Stimulated activated CD4-positive, alpha-beta T cell treated with anti-CD3 and anti-CD28 coated beads, Interleukin-4, amount 100 ng/mL, for 1 hour (primary cell): ENCODE measurements around the gene CARHSP1.

ENCODE experiments used
- DNase-seq: peaks from one replicate; pipeline ENCODE4 v3.0.0-alpha.2; 2020

Gene CARHSP1

DNA sequence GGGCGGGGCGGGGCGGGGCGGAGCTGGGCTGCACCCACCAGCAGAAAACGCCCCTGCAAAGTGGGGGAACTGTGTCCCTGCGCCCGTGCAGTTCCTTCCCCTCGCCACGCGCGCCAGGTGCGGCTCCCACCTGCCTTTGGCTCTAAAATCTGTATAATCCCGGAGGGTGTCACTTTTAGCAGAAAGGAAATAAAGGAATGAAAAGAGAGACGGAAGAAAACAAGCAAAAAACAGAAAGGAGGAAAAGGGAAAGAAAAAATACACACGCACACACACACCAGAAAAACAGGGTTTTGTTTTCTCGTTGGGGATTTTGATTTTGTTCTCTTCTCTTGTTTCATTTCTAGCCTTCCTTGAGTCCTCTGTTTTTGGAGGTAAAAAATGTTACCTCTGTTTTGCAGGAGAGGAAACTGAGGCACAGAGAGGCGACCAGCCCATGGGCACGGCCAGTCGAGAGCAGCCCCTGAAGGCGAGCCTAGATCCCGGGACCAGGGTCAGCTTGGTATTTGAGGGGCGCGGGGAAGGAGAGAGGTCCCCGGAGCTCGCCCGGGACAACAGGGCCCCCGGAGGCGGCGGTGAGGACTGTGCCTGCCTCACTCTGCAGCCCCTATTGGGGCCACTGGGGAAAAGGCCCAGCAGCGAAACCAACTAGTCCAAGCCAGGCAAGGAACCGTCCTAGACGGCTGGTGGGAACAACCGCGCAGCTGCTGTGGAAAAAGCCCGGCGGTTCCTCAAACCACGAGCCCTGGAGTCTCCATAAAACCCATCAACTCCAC lies 594 bp upstream of the CARHSP1 start:
- no peak for DNase-seq

- no peak for DNase-seq
Observed at GRCh38 chr16:8867932-8868415, 832 bp downstream of the CARHSP1 start.

- no peak for DNase-seq
Observed at GRCh38 chr16:8867216-8867931, 1.4 kb downstream of the CARHSP1 start.

DNA sequence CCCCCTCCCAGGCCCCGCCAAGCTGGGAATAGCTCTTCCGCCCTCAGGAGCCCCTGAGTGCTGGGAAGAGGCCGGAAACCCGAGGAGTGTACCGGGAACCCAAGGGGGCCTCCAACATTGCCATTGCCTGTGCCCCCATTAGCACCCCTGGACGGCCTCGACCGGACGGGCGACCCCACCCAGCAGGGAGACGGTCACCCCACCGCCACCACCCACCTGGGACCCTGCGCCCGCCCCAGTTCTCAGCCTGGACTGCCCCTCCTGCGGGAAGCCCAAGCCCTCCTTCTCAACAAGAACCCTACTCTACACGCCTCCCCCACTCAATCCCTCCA lies 2.0 kb downstream of the CARHSP1 start:
- no peak for DNase-seq

GRCh38 chr16:8866118-8866883 lies 2.5 kb downstream of the CARHSP1 start:
- DNase-seq, result no peak

DNA sequence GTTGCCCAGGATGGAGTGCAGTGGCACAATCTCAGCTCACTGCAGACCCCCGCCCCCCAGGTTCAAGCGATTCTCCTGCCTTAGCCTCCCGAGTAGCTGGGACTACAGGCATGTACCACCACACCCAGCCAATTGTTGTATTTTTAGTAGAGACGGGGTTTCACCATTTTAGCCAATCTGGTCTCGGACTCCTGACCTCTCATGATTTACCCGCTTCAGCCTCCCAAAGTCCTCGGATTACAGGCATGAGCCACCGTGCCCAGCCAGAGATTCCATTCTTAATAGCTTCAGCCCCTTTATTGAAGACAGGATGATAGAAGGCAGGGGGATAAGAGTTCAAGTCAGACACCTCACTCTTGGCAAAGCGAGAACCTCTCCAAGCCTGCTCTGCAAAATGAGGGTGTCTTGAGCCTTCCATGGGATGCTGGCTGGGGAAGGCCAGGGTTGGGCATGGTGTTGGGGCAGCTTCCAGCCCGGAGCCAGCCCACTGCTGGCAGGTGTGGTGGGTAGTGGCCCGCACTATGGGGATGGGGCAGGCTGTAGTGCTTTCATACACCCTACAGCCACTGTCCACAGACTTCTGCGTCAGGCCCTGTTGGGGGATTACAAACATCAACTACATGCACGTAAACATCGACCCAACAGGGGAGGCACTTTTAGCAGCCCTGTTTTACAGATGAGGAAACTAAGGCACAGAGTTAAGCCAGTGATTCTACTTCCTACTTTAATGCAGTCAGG lies 3.5 kb downstream of the CARHSP1 start:
- DNase-seq, result no peak

DNA sequence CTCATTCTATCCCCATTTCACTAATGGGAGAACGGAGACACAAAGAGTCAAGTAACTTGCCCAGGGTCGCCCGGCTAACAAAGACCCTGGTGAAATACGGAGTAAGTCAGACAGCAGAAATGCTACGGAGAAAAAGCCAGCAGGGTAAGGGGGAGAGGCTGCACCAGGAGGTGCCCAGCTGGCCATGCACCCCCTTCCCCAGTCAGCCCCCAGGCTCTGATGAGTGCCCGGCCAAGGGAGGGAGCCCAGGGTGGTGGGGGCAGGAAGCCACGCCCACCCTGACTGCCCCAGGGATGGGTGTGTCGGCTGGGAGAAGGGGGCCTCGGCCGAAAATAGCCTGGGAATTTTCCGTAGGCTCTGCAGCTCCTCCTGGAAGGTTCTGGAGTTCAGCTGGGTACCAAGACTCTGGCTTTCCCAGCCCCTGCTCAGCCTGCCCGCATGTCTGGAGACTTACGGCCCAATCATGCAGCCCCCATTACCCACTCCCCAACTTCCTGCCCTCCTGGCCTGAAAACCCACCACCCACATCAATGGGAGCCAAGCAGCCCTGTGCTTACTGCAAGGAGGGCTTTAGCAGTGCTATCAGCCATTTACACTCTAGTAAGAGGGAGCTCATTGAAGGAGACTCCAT lies 4.2 kb downstream of the CARHSP1 start:
- DNase-seq, result no peak

DNA sequence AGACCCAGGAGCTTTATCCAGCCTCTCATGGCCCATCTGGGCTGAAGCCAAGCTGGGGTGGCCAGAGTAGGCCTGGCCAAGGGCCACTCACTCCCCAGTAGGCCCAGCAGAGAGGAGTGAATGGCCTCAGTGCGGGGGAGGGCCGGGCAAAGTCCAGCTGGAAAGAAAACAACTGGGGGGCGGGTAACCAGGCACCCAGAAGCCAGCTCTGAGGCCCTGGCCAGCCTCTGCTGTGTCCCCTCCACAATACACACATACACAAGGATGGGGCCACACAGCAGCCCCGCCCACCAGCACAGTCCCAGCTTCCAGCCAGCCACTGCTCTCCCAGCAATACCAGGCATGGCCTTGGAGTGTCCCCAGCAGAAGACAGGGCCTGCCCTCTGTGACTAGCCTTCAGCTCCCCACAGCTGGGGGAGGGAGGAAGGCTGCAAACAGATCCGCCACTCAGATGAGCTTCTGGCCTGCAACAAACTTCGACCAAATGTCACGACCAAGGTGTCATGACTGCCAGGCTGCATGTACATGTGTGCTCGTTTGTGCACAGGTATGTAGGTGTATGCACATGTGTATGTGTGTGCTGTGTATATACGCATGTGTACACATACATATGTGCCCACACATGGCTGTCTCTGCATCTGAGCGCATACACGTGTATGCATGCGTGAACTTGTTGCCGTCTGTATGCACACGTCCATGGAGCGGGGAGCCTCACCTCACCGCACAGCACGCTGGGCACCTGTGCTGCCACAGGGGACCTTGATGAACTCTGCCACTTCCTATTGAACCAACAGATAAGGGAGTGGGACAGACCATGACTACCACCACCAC lies 5.0 kb downstream of the CARHSP1 start:
- no peak for DNase-seq

DNA sequence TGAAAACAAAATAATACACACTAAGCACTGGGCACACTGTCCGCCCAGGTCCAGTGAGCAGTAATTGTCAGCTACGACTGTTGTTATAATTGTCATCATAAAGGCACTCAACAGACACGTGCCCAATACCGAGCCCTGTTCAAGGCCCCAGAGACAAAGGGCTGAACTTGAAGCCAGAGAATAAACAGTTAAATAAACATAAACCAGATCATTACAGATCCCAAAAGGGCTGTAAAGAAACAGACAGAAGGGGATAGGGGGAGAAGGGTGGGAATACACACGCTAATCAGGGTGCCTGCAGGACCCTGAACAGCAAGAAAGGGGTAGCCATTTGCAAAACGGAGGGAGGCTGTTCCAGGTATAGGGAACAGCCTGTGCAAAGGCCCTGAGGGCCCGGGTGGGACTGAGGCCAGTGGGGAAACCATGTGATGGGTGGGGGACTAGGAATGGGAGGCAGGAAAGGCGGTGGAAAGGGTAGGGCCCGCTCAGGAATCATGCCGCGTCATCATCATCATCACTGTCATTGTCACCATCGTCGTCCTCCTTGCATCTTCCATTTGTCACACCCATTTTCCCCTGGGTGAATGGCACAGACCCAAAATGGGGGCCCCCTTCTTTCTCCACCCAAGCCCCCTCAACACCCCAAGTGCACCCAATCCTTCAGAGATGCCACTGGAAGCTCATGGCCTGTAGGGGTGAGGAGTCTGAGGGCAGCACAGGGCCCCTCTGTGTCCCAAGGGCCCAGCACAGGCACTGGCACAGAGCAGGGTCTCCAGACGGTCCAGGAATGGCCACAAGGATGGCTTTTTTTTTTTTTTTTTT lies 6.3 kb downstream of the CARHSP1 start:
- no peak for DNase-seq

GRCh38 chr16:8861563-8862308 lies 7.1 kb downstream of the CARHSP1 start:
- DNase-seq, result no peak

GRCh38 chr16:8859913-8860881 lies 8.6 kb downstream of the CARHSP1 start:
- DNase-seq, result no peak

DNA sequence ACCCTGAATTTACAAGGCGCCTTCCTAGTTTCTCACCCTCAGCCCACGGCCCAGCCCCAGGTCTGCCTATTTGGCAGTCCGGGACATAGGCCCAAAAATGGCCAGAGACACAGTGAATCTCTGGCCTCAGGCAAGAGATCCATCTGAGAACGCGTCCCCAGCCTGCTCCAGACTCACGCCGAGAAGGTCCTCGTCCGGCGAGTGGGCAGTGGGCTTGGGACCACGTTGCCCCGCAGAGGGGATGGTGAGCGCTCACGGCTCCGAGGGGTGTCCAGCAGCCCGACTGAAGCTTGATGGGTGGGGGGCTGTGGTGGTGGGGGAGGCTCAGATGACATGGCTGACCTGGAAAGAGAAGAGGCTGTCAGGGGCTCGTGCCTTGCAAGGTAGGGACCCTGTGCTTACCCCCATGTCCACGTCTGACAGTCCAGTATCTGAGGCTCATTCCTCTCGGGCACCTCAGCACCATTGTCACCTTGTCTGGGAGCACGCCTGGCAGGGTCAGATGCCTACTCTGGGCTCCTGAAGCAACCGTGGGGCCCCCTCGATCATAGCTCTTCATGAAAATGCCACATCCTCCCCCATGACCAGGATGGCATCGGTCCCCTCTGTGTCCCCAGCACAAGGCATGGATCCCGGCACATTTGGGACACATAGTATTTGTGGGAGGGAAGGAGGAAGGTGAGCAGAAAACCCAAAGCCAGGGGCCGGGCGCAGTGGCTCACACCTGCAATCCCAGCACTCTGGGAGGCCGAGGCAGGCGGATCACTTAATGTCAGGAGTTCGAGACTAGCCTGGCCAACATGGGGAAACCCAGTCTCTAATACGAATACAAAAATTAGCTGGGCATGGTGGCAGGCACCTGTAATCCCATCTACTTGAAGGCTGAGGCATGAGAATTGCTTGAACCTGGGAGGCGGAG lies 9.6 kb downstream of the CARHSP1 start:
- DNase-seq, result no peak

DNA sequence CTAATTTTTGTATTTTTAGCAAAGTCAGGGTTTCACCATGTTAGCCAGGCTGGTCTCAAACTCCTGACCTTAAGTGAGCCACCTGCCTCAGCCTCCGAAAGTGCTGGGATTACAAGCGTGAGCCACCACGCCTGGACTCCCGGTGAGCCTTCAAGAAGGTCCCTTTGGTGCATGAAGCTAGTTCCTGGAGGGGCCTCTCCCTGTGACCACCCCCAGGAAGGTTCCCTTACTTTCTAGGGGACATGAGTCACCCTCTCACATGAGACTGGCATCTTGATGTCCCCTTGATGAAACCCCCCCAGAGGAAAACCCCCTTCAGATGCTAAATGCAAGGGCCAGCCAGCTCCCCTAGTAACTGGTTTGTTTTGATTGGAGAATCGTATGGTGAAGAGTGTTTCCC lies 12.8 kb downstream of the CARHSP1 start:
- no peak for DNase-seq

DNA sequence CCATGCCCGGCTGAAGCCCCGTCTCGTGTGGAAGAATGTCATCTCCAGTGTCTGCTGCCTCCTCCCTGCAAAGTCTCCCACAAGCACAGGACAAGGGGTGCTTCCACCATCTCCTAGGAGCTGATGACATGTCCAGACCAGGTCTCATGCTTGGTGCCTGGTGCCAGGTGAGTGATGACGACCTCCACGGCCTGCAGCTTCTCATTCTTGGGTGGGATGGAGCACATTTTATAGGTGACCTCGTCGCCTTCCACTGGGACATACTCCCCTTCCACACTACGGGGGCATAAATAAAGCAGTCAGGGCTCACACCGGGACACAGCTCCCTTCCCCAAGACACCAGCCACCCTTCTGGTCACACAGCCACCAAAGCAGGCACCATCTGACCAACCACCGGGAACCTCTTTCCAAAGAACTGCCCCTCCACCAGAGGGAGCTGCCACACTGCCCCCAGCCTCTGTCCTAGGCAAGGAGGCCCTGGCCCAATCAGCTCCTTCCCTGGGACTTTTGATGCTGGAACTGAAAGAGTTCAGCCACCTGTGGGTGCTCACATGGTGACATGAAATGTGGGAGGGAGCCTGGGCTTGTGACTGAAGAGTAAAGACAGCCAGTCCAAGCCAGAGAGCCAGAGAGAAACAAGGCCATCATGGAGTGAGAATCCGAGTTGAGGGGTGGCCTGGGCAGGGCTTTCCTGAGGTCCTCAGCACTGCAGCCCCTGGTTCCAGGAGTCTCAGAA lies 13.6 kb downstream of the CARHSP1 start:
- DNase-seq, result no peak

GRCh38 chr16:8854298-8854948 lies 14.4 kb downstream of the CARHSP1 start:
- no peak for DNase-seq

DNA sequence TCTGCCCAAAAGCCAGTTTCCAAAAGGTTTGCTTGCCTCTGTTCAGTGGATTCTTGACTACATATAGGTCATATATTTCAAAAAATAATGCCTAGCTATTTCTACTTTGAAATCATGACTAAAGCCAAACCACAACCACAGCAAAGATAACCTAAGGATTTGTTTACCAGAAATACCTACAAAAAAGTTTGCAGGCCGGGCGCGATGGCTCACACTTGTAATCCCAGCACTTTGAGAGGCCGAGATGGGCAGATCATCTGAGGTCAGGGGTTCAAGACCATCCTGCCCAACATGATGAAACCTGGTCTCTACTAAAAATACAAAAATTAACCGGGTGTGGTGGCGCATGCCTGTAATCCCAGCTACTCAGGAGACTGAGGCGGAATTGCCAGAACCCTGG lies 15.2 kb downstream of the CARHSP1 start:
- DNase-seq, result no peak
